Measurements from ENCODE around the gene CAMKMT.

- TF ChIP-seq EZH2 (IDR thresholded peaks at IDR 0.05; ENCODE audit: low read length, unreplicated experiment) (no peak), CTCF (conservative IDR thresholded peaks at IDR 0.05; ENCODE audit: low read depth, low read length) (no peak), EZH2phosphoT487 (IDR thresholded peaks at IDR 0.05; ENCODE audit: borderline replicate concordance, low read length) (no peak)
Observed at GRCh38 chr2:44433895-44434294, 72.1 kb downstream of the CAMKMT start.

All from PC-3 (cell line).